Right ventricle myocardium superior (tissue), 1 donor: ENCODE data around the gene CCDC171. TPM values are rescaled to one million over a fixed set of nuclear protein-coding genes. Genes with fewer than 3 reads are reported as not detected.
"Not testable (repeated sequence)": the region's sequence is repeated elsewhere in the genome, so short reads cannot be mapped to it uniquely, and the experiment has no call there.

Source experiments
- ATAC-seq: fragments of 200-7000 bp; cut with Tn5 transposase; one replicate; pipeline ENCODE4 v1.9.1; 2020; ENCODE audit warnings: mild to moderate bottlenecking; ENCODE audit not compliant: poor library complexity
- DNase-seq: peaks from one replicate; pipeline ENCODE4 v3.0.0-alpha.2; 2020
- intact Hi-C: fragments of 100-400 bp; cut with DNase I; formaldehyde crosslinking; loops from one replicate; pipeline ENCODE4 v1.11.2; 2022
- total RNA-seq: library from RNA; stranded (reverse); fragmentation: NEBNext Ultra II Directional; extraction: Animal tissue kit (Norgen Biotek cat#: 25700); gene quantifications from one replicate; pipeline ENCODE4 v1.2.1, GENCODE V29; 2021
- donor health status: DM: no; HTN: yes; CAD: no; lungs with severe emphysema.

Gene CCDC171
- total RNA-seq, 1 donor from 2014 or later = 1.6 TPM

DNA sequence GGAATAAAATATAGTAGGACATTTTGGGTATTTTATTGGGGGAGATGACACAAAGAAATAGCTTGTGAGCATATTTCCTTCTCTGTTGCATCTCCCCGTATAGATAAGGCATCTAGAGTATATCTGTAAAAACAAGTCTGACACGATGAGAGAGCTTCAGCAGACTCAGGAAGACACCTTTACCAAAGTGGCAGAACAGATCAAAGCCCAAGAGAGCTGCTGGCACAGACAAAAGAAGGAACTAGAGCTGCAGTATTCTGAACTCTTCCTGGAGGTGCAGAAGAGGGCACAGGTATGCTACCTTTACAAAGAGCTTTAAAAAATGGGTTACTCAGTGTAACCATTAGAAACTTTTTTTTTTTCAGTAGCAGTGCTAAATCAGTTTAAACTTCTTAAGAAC lies 176.7 kb downstream of the CCDC171 start:
- intact Hi-C loops = no loop called here
- DNase-seq = no peak
- no peak for ATAC-seq

DNA sequence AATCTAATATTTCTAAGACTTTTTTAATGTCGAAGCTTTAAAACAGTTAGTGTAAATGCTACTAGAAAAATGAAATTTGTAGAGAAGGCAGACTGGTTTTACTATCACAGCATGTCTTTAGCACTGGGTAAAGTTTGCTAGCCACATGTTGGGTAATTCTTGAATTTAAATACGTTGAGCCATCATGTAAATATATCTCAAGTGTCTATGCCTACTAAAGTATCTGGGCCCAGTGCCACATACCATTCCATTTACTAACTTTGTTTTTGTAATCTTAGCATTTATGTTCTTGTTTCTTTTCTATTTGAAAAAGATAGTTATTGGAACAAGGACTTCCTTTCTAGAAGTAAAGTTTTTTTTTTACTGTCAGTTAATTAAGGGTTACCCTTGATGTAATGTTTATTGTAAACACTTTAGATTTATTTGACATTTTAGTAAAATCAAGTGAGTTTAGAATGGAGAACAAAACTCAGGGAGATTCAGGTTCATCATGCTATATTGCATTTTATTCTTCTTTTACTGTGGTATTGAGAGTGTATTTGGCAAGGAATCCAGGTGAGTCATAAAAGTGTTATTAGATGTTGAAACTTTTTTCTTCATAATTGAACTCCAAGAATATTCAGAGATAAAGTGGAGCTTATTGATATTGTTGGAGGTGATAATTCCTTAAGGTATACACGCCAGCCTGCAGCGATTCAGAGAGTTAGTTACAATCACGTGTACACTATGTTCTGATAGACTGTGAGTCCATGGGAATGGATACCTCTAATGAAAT lies 182.4 kb downstream of the CCDC171 start:
- intact Hi-C loops = no loop called here
- DNase-seq (no peak), ATAC-seq (no peak)

DNA sequence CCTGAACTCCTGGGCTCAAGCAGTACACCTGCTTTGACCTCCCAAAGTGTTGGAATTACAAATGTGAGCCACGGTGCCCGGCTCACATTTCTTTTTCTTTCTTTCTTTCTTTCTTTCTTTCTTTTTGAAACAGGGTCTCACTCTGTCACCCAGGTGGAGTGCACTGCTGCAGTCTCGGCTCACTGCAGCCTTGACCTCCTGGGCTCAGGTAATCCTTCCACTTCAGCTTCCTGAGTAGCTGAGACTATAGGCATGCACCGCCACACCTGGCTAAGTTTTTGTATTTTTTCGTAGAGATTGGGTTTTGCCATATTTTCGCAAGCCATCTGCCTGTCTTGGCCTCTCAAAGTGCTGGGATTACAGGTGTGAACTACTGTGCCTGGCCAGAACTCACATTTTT lies 183.7 kb downstream of the CCDC171 start:
- intact Hi-C loops = no loop called here
- no peak for ATAC-seq
- no peak for DNase-seq

DNA sequence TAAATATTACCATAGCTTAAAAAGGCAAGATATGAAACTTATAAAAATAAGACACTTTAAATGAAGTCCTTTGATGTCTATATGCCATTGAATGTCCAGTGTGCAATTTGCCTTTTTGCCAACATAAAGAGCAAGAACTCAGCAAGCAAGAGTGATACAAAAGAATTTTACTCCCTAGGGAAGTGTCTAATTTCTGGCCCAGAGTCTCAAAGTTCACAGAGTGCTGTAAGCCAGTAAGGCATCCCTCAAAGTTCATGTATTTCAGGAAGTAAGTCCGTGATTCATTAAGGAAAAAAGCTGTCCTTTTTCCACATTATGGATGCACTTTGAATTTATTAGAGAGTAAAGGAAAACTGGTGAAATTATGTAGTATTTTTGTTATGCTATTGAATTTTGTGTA lies 185.2 kb downstream of the CCDC171 start:
- ATAC-seq (no peak), DNase-seq (no peak)
- intact Hi-C loops = no loop called here

DNA sequence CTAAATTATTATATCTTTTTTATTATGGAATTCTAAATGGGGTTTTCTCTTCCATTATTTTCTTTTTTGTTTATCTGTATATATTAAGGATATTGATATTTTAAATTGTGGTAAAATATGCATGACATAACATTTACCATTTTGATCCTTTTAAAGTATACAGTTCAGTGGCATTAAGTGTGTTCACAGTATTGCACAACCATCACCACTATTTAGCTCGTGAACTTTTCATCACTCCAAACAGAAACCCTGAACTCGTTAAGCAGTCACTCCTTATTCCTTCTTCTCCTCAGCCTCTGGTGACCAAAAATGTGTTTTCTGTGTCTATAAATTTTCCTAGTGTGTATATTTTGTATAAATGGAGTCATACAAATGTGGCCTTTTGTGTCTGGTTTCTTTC lies 188.2 kb downstream of the CCDC171 start:
- ATAC-seq (no peak), DNase-seq (no peak)
- intact Hi-C loops = no loop called here

DNA sequence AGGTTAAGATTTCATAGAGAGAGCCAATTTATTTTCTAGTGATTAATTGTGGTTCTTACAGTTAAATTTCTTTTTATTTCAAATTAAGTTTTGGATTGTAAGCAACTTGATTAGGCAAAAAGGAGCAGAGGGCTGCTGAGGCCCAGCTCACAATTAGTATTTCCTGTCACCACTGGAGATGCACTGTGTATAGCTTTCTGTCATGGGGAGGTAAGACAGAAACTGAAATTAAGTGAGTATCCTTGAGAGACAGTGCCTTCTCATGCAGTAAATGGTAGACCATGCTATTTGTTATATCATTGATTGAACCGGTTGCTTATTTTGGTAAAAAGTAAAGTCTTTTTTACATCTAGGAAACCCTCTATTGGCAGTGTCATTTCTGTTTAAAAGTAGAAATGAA lies 190.7 kb downstream of the CCDC171 start:
- no peak for ATAC-seq
- intact Hi-C loops = no loop called here
- no peak for DNase-seq

DNA sequence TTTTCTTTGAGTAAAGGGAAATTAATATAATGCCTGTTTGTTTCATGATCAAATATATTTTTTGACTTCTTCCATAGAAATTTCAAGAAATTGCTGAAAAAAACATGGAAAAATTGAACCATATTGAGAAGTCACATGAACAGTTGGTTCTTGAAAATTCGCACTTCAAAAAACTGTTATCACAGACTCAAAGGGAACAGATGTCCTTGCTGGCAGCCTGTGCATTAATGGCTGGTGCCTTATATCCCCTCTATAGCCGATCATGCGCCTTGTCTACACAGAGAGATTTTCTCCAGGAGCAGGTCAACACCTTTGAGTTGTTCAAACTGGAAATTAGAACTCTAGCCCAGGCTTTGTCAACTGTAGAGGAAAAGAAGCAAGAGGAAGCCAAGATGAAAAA lies 191.4 kb downstream of the CCDC171 start:
- DNase-seq (no peak), ATAC-seq (no peak)
- intact Hi-C loops = no loop called here

DNA sequence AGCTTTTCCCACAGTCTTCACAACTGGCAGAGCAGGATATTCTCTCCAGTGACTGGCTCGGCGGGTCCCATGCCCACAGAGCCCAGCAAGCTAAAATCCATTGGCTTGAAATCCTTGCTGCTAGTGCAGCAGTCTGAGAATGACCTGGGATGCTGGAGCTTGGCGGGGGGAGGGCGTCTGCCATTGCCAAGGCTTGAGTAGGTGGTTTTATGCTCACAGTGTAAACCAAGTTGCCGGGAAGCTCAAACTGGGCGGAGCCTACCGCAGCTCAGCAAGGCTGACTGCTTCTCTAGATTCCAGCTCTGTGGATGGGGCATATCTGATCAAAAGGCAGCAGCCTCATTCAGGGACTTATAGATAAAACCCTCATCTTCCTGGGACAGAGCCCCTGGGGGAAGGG lies 194.1 kb downstream of the CCDC171 start:
- intact Hi-C loops = no loop called here
- ATAC-seq = no peak
- no peak for DNase-seq

DNA sequence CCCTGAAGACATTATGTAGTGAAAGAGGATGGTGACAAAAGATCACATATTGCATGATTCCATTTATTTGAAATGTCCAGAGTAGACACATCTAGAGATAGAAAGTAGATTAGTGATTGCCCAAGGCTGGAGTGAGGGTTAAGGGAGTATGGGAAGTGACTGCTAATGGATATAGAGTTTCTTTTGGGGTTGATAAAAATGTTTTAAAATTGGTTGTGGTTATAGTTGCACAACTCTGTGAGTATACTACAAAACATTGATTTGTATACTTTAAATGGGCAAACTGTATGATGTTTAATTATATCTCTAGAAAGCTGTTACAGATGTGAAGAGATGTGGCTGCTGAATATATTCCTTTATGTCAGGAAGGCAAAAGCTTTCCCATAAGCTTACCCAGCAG lies 202.8 kb downstream of the CCDC171 start:
- DNase-seq (no peak), ATAC-seq (no peak)
- intact Hi-C loops = no loop called here

DNA sequence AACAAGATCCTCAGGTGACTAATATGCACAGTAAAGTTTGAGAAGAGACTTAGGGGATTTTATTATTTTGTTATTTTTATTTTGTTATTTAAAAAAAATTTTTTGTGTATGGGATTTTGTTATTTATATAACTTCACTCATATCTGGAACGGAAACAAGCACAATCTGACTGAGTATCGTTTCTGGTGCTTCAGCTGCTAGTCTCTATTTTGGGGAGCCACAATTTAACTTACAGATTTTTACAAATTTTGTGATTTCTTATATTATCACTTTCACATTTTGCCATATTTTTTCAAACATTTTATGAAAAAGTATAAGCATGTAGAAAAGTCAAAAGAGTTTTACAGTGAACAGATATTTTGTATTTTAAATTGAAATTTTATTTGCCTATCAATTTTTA lies 208.7 kb downstream of the CCDC171 start:
- no peak for ATAC-seq
- intact Hi-C loops = no loop called here
- no peak for DNase-seq

DNA sequence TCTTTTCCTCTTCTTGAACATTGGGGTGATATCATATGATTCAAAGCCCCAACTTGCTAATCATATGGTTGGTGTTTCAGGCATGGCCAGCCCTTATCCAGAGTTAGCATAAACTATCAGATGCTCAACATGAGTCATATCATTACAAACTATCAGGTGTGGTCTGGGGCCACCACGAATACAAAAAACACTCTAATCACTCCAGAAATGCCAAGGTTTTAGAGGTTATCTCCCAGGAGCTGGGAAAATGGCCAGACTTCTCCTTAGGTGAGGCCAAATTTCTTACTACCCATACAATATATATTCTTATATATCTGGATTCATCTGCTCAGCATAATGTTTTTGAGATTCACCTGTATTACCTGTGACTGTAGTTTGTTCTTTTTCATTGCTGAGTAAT lies 210.5 kb downstream of the CCDC171 start:
- no peak for DNase-seq
- intact Hi-C loops = no loop called here
- ATAC-seq = no peak

DNA sequence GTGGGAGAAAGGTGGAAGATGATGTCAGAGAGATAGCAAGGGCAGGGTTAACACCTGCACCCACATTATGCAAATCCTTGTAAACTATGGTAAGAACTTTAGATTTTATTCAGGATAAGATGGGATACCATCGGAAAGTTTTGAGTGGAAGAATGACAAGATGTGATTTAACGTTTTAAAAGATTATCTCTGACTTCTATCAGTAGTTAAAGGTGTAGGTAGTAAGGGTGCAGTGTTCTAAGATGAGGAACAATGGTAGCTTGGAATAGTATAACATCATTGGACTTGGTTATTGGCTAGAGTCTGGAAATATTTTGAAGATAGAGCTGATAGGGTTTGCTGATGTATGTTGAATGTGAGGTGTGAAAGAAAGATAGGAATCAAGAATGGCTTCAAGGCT lies 211.3 kb downstream of the CCDC171 start:
- ATAC-seq (no peak), DNase-seq (no peak)
- intact Hi-C loops = no loop called here

DNA sequence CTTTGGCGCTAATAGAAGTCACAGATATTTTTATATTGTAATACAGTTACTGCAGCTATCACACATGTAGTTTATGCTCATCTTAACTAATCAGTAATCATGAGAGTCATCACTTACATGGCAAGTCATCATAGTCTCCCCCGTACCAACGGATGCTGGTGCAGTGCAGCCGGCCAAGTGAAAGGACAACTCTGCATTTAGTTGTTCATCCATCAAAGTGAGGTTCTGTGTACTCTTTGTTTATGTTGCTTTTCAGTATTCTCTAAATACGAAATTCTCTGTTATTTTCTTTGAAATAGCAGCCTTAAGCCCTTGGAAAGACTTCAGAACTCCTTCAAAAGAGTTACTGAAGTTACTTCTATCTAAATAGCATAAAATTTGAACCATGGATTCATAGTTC lies 216.7 kb downstream of the CCDC171 start:
- intact Hi-C loops = no loop called here
- no peak for ATAC-seq

DNA sequence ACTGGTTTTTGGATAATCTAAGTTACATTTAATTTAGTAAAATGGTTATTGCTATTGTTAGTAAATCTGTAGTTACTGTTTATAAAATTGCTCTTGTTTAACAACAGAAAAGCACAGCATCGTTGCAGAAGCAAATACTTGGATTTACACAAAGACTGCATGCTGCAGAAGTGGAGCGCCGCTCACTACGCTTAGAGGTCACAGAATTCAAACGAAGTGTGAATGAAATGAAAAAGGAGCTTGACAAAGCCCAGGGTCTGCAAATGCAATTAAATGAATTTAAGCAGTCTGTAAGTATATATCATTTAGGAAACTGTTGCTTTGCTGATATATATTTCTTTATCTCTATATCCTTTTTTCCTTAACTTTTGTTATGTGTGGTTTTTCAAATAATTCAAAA lies 226.0 kb downstream of the CCDC171 start:
- intact Hi-C loops = no loop called here

More for the DNA sequence above, 216.7 kb downstream of the CCDC171 start:
- no peak for DNase-seq

DNA sequence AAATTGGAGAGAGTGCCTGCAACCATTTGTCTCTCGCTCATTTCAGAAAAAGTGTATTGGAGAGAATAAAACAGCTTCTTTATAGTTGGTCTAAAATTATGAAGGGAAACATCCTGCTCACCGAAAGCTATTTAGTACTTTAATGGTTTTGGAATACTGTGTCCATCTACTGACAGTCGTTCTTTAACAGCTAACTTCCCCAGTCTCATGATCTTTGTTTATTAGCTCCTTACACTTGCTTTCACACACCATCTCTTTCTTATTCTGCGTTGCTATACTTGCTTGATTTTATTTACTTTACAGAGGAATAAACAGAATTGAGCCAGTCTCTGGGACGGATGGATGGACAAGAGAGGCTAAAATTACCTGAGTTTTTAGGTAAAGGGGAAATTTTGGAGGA lies 229.3 kb downstream of the CCDC171 start:
- no peak for ATAC-seq
- DNase-seq = no peak
- intact Hi-C loops = no loop called here

More for the DNA sequence above, 226.0 kb downstream of the CCDC171 start:
- ATAC-seq = no peak
- no peak for DNase-seq

DNA sequence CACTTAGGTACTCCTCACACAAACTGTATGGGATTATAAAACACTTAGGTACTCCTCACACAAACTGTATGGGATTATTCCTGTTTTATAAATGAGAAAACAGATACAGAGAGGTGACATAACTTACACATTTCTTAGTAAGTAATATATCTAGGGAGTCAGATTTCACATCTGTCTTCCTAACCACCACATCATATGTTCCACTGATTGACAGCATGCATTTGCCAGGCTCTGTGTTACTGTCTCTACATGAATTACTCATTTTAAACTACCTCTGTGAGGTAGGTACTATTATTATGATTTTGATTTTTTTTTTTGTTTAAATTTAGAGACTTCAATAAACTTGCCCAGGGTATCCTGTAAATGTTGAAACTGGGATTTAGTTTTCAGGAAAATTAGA lies 232.7 kb downstream of the CCDC171 start:
- ATAC-seq (no peak), DNase-seq (no peak)
- intact Hi-C loops = no loop called here

DNA sequence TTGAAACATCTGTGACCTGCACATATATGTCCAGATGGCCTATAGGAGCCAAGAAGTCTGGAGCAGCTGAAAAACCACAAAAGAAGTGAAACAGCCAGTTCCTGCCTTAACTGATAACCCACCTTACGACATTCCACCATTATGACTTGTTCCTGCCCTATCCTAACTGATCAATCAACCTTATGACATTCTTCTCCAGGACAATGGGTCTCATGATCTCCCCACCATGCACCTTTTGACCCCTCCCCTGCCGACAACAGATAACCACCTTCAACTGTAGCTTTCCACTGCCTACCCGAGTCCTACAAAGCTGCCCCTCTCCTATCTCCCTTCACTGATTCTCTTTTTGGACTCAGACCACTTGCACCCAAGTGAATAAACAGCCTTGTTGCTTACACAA lies 233.8 kb downstream of the CCDC171 start:
- ATAC-seq (no peak), DNase-seq (no peak)
- intact Hi-C loops = no loop called here

DNA sequence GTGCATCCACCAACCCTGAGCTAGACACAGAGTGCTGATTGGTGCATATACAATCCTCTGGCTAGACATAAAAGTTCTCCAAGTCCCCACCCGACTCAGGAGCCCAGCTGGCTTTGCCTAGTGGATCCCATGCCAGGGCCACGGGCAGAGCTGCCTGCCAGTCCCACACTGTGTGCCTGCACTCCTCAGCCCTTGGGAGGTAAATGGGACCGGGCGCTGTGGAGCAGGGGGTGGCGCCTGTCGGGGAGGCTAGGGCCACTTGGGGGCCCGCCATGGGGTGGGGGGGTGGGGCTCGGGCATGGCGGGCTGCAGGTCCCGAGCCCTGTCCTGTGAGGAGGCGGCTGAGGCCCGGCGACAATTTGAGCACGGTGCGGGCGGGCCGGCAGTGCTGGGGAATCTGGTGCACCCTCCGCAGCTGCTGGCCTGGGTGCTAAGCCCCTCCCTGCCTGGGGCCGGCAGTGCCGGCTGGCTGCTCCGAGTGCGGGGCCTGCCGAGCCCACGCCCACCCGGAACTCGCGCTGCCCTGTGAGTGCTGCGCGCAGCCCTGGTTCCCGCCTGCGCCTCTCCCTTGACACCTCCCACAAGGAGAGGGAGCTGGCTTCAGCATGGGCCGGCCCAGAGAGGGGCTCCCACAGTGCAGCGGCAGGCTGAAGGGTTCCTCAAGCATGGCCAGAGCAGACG lies 257.5 kb downstream of the CCDC171 start:
- DNase-seq, intact Hi-C loops, ATAC-seq: not testable (repeated sequence)

DNA sequence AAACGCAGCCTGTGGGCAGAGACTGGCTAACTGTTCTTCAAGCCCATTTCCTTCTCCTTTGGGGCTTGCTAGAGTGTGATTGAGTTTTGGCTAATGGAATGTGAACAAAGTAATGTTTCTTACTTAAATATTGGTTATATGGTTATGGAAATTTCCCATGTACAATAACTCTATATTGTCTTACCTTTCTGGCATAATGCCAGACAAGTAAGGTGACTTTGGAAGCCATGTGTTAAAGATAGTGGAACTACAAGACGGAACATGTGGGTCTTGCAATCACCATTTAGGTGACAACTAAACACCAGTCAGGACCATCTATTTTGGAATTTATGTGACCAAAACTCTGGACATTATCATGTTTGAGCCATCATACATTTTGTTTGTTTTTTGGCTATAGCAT lies 260.2 kb downstream of the CCDC171 start:
- no peak for DNase-seq
- intact Hi-C loops = no loop called here
- ATAC-seq = no peak

DNA sequence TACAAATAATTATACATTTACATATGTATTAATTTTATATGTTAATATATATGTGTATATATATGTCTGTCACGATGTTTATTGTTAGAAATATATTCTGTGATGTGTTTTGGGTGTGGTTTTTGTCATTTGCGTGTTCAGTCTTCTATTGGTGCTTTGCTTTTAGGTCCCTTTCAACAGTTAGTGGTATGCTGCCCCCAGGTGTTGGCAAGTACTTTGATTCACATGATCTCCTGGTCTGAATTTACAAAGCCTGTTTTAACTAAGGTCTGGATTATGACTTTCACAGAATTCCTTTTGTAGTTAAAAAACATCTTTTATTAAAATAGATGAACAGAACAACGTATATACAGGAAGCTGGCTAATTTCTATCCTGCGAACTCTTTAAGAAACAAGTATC lies 271.5 kb downstream of the CCDC171 start:
- intact Hi-C loops = no loop called here
- DNase-seq = no peak
- ATAC-seq = no peak

DNA sequence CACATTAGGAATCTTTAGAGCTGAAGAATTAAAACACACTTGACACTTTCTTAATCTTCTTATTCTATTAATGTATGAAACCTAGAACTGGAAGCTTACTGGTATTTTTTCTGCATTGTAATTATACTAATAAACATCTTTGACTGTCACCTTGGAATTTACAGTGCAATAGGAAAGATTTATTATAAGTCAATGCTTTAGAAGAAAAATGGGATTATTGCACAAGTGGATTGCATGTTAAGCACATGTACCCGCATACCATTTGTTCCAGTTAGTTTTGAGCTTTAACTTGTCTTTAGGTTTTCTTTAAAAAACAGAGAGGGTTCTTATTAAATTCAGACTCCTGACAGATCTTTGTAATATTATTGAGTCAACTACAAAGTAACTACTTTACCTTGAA lies 278.5 kb downstream of the CCDC171 start:
- intact Hi-C loops = no loop called here
- no peak for DNase-seq
- no peak for ATAC-seq
